Mesothelial cell of epicardium (in vitro differentiated cells): ENCODE results near the gene OTOA. TPM values are rescaled to one million over a fixed set of nuclear protein-coding genes. Genes with fewer than 3 reads are reported as not detected.

Source experiments
- total RNA-seq: library from RNA; stranded (reverse); gene quantifications from 3 replicates; pipeline ENCODE4 v1.2.1, GENCODE V29; 2021

The OTOA gene
- total RNA-seq, 1 donor from 2014 or later, result 0.25 TPM

Other genes with a start within 250 kb of the OTOA start
- 138 to 145 TPM (median 142 TPM) in 3 replicates for gene METTL9, start 64.4 kb upstream of the OTOA start, total RNA-seq
- not detected in 3 replicates for gene IGSF6, start 11.4 kb upstream of the OTOA start, total RNA-seq
- gene NPIPB4, start 193.8 kb downstream of the OTOA start, total RNA-seq, result 251 to 269 TPM (median 260 TPM) in 3 replicates